GM23338 (cell line): Measurements from ENCODE around the gene CPXM2. TPM values are rescaled to one million over a fixed set of nuclear protein-coding genes. Genes with fewer than 3 reads are reported as not detected.

Experiments
- ATAC-seq: fragments of 200-7000 bp; cut with Tn5 transposase; 3 replicates; pipeline ENCODE4 v1.9.1; 2020
- DNase-seq: peaks from one replicate; pipeline ENCODE4 v3.0.0-alpha.2; 2015; ENCODE audit warnings: low spot score
- H2AFZ ChIP-seq: fragments of 200-600 bp; sonication (generic); 2 replicates; pipeline ENCODE4 v1.8.0; 2016; ENCODE audit warnings: antibody characterized with exemption, mild to moderate bottlenecking, moderate library complexity
- H3F3A ChIP-seq: fragments of 200-600 bp; sonication (generic); replicated peaks from 2 replicates; pipeline ENCODE4 v1.8.0; 2017; ENCODE audit warnings: antibody characterized with exemption, mixed run types, low read depth
- H3K27ac ChIP-seq: fragments of 200-600 bp; sonication (generic); 2 replicates; pipeline ENCODE4 v1.6.1; 2016; ENCODE audit warnings: low read depth
- H3K27me3 ChIP-seq: fragments of 200-600 bp; sonication (generic); 2 replicates; pipeline ENCODE4 v1.8.0; 2016; ENCODE audit warnings: mild to moderate bottlenecking, mixed run types, moderate library complexity; ENCODE audit not compliant: insufficient read depth
- H3K36me3 ChIP-seq: fragments of 200-600 bp; sonication (generic); 2 replicates; pipeline ENCODE4 v1.8.0; 2016; ENCODE audit warnings: mild to moderate bottlenecking; ENCODE audit not compliant: insufficient read depth
- H3K4me1 ChIP-seq: fragments of 200-600 bp; sonication (generic); 2 replicates; pipeline ENCODE4 v1.8.0; 2016; ENCODE audit warnings: mild to moderate bottlenecking, moderate library complexity; ENCODE audit not compliant: insufficient read depth
- H3K4me2 ChIP-seq: fragments of 200-600 bp; sonication (generic); 2 replicates; pipeline ENCODE4 v1.7.1; 2017; ENCODE audit warnings: mixed run types
- H3K4me3 ChIP-seq: fragments of 200-600 bp; sonication (generic); 2 replicates; pipeline ENCODE4 v1.6.1; 2016; ENCODE audit warnings: mixed run types
- H3K79me2 ChIP-seq: fragments of 200-600 bp; sonication (generic); replicated peaks from 2 replicates; pipeline ENCODE4 v1.8.0; 2017; ENCODE audit warnings: mild to moderate bottlenecking; ENCODE audit not compliant: insufficient read depth
- H3K9me2 ChIP-seq: fragments of 200-600 bp; sonication (generic); 2 replicates; pipeline ENCODE4 v1.8.0; 2017; ENCODE audit not compliant: insufficient read depth
- H4K20me1 ChIP-seq: fragments of 200-600 bp; sonication (generic); replicated peaks from 2 replicates; pipeline ENCODE4 v1.8.0; 2017; ENCODE audit warnings: mild to moderate bottlenecking; ENCODE audit not compliant: insufficient read depth
- H3K27ac Mint-ChIP-seq: 2 replicates; pipeline ENCODE4 v1.8.0; 2020; ENCODE audit warnings: inconsistent platforms, mild to moderate bottlenecking, moderate library complexity, mixed read lengths
- H3K27me3 Mint-ChIP-seq: 3 replicates; pipeline ENCODE4 v1.8.0; 2022; ENCODE audit warnings: low read depth, mild to moderate bottlenecking, moderate library complexity, mixed read lengths, inconsistent platforms; ENCODE audit not compliant: insufficient read depth, poor library complexity
- H3K36me3 Mint-ChIP-seq: 3 replicates; pipeline ENCODE4 v1.8.0; 2021; ENCODE audit warnings: low read depth, mild to moderate bottlenecking, inconsistent platforms, moderate library complexity, mixed read lengths
- H3K4me1 Mint-ChIP-seq: 3 replicates; pipeline ENCODE4 v1.8.0; 2020; ENCODE audit warnings: mild to moderate bottlenecking, inconsistent platforms, mixed read lengths
- H3K4me3 Mint-ChIP-seq: 3 replicates; pipeline ENCODE4 v1.8.0; 2021; ENCODE audit warnings: moderate library complexity, mild to moderate bottlenecking, inconsistent platforms, mixed read lengths
- H3K9me3 Mint-ChIP-seq: 3 replicates; pipeline ENCODE4 v1.8.0; 2020; ENCODE audit warnings: moderate library complexity, mild to moderate bottlenecking, inconsistent platforms, mixed read lengths
- CREB1 ChIP-seq: fragments of 250-450 bp; sonication (Bioruptor Pico); IDR thresholded peaks from 2 replicates; pipeline ENCODE4 v1.5.0; 2020; ENCODE audit warnings: low read depth, mild to moderate bottlenecking, moderate library complexity
- EZH2 ChIP-seq: fragments of 200-600 bp; sonication (generic); IDR thresholded peaks from one replicate; pipeline ENCODE4 v1.8.0; 2017; ENCODE audit warnings: antibody characterized with exemption, mild to moderate bottlenecking, low read depth; ENCODE audit not compliant: unreplicated experiment
- EZH2phosphoT487 ChIP-seq: fragments of 200-600 bp; sonication (generic); IDR thresholded peaks from one replicate; pipeline ENCODE4 v1.8.1; 2018; ENCODE audit warnings: antibody characterized with exemption; ENCODE audit not compliant: unreplicated experiment
- JUNB ChIP-seq: IDR thresholded peaks from one replicate; pipeline ENCODE4 v1.6.1; 2016; ENCODE audit warnings: antibody characterized with exemption; ENCODE audit not compliant: unreplicated experiment
- NANOG ChIP-seq: IDR thresholded peaks from 2 replicates; pipeline ENCODE4 v1.6.1; 2016; ENCODE audit warnings: antibody characterized with exemption, borderline replicate concordance
- POLR2AphosphoS5 ChIP-seq: IDR thresholded peaks from 2 replicates; pipeline ENCODE4 v1.6.1; 2016; ENCODE audit warnings: antibody characterized with exemption, low read depth
- STAT1 ChIP-seq: IDR thresholded peaks from one replicate; pipeline ENCODE4 v1.6.1; 2016; ENCODE audit warnings: antibody characterized with exemption; ENCODE audit not compliant: unreplicated experiment
- ZNF114 ChIP-seq: fragments of 250-450 bp; sonication (Bioruptor Pico); IDR thresholded peaks from 2 replicates; pipeline ENCODE4 v1.5.0; 2020; ENCODE audit warnings: mild to moderate bottlenecking, moderate library complexity
- ZNF331 ChIP-seq: fragments of 250-450 bp; sonication (Bioruptor Pico); IDR thresholded peaks from 2 replicates; pipeline ENCODE4 v1.5.0; 2020; ENCODE audit warnings: low read depth, mild to moderate bottlenecking, moderate library complexity
- polyA plus RNA-seq: library from polyadenylated mRNA; unstranded; fragments of >200 nt; fragmentation: Nextera tagmentation; extraction: Ambion mirVana; gene quantifications from 2 replicates; pipeline ENCODE4 v1.2.1, GENCODE V29; 2016
- total RNA-seq: library from RNA; depleted of rRNA; stranded (reverse); fragments of >200 nt; shearing (Covaris generic); gene quantifications from 2 replicates; pipeline ENCODE4 v1.2.3, GENCODE V29; 2014
- TF ChIP-seq, protein P1 (sequence below): IDR thresholded peaks from one replicate; pipeline ENCODE4 v1.6.1; 2018; ENCODE audit warnings: antibody characterized with exemption; ENCODE audit not compliant: unreplicated experiment
- TF ChIP-seq, protein P2 (sequence below), 2 experiments: fragments of 200-600 bp in 1 of 2; sonication (generic) in 1 of 2; conservative IDR thresholded peaks; 2 replicates each; pipeline versions ENCODE4 v1.5.1 to v1.6.1; 2016 to 2017; ENCODE audit warnings: antibody characterized with exemption in 2 of 2, low read depth in 2 of 2, mild to moderate bottlenecking in 2 of 2, moderate library complexity in 1 of 2
- TF ChIP-seq, protein P3 (sequence below): IDR thresholded peaks from 2 replicates; pipeline ENCODE4 v1.6.1; 2016; ENCODE audit warnings: antibody characterized with exemption

CPXM2 gene
- total and polyA plus RNA-seq, 2 experiments from 2014 or later, result 1.6 to 8.1 TPM

DNA sequence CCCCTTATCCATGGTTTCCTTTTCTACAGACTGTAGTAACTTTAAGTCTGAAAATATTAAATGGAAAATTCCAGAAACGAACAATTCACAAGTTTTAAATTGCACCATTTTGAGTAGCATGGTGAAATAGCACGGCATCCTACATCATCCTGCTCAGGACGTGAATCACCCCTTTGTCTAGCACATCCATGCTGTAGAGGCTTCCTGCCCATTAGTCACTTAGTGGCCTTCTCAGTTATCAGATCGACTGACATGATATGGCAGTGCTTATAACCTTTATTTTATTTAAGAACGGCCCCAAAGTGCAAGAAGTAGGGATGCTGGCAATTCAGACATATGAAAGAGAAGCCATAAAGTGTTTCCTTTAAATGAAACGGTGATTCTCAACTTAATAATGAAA, 82.7 kb downstream of the CPXM2 start:
- Histone ChIP-seq H3K4me1 (0 out of 2 replicates have a peak, but pooled peaks cover 5% of the 10 kb centered on the region), H3K27me3 (no peaks in the 10 kb centered on the region), H3K79me2 (no peaks in the 10 kb centered on the region), H2AFZ (no peak overlapping the region), H3K4me3 (no peak overlapping the region), H4K20me1 (no peaks in the 10 kb centered on the region), H3K36me3 (no peaks in the 10 kb centered on the region), H3F3A (no peaks in the 10 kb centered on the region), H3K27ac (no peak overlapping the region), H3K9me2 (no peaks in the 10 kb centered on the region), H3K4me2 (no peak overlapping the region)
- no peaks in the 10 kb centered on the region for H3K27me3 Mint-ChIP-seq
- DNase-seq (no peak), ATAC-seq (no peak)
- no peak overlapping the region for H3K27ac Mint-ChIP-seq
- no peaks in the 10 kb centered on the region for H3K9me3 Mint-ChIP-seq
- H3K36me3 Mint-ChIP-seq, result peaks cover under 1% of the 10 kb centered on the region; the same call in 1 of the 3 replicates
- TF ChIP-seq, protein P1, sequence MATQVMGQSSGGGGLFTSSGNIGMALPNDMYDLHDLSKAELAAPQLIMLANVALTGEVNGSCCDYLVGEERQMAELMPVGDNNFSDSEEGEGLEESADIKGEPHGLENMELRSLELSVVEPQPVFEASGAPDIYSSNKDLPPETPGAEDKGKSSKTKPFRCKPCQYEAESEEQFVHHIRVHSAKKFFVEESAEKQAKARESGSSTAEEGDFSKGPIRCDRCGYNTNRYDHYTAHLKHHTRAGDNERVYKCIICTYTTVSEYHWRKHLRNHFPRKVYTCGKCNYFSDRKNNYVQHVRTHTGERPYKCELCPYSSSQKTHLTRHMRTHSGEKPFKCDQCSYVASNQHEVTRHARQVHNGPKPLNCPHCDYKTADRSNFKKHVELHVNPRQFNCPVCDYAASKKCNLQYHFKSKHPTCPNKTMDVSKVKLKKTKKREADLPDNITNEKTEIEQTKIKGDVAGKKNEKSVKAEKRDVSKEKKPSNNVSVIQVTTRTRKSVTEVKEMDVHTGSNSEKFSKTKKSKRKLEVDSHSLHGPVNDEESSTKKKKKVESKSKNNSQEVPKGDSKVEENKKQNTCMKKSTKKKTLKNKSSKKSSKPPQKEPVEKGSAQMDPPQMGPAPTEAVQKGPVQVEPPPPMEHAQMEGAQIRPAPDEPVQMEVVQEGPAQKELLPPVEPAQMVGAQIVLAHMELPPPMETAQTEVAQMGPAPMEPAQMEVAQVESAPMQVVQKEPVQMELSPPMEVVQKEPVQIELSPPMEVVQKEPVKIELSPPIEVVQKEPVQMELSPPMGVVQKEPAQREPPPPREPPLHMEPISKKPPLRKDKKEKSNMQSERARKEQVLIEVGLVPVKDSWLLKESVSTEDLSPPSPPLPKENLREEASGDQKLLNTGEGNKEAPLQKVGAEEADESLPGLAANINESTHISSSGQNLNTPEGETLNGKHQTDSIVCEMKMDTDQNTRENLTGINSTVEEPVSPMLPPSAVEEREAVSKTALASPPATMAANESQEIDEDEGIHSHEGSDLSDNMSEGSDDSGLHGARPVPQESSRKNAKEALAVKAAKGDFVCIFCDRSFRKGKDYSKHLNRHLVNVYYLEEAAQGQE, result no peak
- TF ChIP-seq POLR2AphosphoS5 (no peak), NANOG (no peak), STAT1 (no peak), ZNF331 (CRISPR knock-in tag) (no peak), JUNB (no peak), CREB1 (CRISPR knock-in tag) (no peak), EZH2 (no peak), EZH2phosphoT487 (no peak), ZNF114 (CRISPR knock-in tag) (no peak)
- TF ChIP-seq, protein P2, sequence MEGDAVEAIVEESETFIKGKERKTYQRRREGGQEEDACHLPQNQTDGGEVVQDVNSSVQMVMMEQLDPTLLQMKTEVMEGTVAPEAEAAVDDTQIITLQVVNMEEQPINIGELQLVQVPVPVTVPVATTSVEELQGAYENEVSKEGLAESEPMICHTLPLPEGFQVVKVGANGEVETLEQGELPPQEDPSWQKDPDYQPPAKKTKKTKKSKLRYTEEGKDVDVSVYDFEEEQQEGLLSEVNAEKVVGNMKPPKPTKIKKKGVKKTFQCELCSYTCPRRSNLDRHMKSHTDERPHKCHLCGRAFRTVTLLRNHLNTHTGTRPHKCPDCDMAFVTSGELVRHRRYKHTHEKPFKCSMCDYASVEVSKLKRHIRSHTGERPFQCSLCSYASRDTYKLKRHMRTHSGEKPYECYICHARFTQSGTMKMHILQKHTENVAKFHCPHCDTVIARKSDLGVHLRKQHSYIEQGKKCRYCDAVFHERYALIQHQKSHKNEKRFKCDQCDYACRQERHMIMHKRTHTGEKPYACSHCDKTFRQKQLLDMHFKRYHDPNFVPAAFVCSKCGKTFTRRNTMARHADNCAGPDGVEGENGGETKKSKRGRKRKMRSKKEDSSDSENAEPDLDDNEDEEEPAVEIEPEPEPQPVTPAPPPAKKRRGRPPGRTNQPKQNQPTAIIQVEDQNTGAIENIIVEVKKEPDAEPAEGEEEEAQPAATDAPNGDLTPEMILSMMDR (conservative IDR thresholded peaks at IDR 0.05; ENCODE audit: low read depth in 2 of 2), result no peak
- TF ChIP-seq, protein P3, sequence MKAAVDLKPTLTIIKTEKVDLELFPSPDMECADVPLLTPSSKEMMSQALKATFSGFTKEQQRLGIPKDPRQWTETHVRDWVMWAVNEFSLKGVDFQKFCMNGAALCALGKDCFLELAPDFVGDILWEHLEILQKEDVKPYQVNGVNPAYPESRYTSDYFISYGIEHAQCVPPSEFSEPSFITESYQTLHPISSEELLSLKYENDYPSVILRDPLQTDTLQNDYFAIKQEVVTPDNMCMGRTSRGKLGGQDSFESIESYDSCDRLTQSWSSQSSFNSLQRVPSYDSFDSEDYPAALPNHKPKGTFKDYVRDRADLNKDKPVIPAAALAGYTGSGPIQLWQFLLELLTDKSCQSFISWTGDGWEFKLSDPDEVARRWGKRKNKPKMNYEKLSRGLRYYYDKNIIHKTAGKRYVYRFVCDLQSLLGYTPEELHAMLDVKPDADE, result no peak
- peaks cover 11% of the 10 kb centered on the region; the same call in 2 of the 3 replicates for H3K4me1 Mint-ChIP-seq
- no peak overlapping the region for H3K4me3 Mint-ChIP-seq
